HG03575 (cell line): Measurements from ENCODE around the gene HNRNPA0.

Experiments
- ATAC-seq: cut with Tn5 transposase; IDR thresholded peaks from one replicate; pipeline ENCODE4 v1.9.1; 2021; ENCODE audit not compliant: unreplicated experiment, insufficient number of reproducible peaks, low FRiP score; ENCODE audit errors: extremely low read depth

The HNRNPA0 gene

GRCh38 chr5:137733006-137733405, 21.2 kb downstream of the HNRNPA0 start:
- ATAC-seq: no peak

DNA sequence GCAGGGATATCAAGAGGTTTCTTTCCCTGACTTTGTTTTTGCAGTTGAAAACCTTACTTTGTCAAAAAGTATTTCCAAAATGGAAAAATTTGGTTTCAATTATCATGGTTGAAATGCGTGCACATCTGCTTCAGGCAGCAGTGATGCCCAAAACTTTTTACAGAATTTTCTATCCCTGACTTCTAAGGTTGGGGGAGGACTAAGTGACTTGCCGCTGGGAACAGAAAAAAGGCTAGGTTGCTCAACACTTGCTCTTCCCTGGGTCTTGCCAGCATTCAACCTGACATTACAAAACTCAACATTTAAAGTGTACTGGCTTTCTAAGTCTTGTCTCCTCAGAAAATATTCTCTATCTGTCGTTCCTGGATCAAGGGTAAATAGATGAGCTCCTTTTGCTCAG, 23.0 kb downstream of the HNRNPA0 start:
- no peak for ATAC-seq

DNA sequence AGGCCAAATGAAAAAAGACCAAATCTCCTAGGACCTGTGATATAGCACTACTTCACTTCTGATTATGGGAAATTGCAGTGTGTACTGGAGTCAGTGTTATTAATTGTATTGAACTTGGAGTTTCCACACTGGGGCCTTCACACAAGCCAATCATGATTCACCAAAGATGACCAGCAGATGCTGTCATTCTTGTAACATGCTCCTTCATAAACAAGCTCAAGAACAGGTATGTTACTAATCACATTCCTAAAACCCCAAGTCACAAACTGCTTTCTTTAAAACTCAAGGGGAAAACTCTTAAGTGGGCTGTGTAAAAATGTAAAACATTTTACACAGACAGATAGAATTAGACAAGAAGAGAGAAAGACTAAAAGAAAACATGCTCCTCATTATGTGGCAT, 23.8 kb downstream of the HNRNPA0 start:
- no peak for ATAC-seq

GRCh38 chr5:137728048-137728447, 26.1 kb downstream of the HNRNPA0 start:
- ATAC-seq: no peak

- ATAC-seq: no peak
Observed at GRCh38 chr5:137727623-137728022, 26.5 kb downstream of the HNRNPA0 start.

- ATAC-seq: no peak
Observed at GRCh38 chr5:137724251-137724650, 29.9 kb downstream of the HNRNPA0 start.

GRCh38 chr5:137718611-137719010, 35.6 kb downstream of the HNRNPA0 start:
- no peak for ATAC-seq

DNA sequence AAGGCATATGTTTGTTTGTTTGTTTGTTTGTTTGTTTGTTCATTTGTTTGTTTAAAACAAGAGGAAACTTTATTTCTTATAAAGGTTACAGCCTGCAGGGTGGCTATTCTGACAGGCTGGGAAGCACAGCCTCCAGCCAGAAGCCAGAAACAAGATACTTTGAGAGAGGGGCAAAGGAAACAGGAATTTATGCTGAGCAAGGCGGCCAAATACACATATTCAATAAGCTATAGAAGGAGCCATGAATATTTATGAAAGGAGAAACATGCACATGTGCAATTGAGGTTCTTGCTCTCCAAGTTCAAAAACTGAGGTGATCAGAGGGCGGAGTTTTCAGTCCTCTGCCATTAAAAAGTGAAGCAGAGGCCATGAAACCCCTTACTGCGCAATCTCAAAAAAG, 37.8 kb downstream of the HNRNPA0 start:
- ATAC-seq: no peak

- ATAC-seq: no peak
Observed at GRCh38 chr5:137715456-137715855, 38.7 kb downstream of the HNRNPA0 start.

DNA sequence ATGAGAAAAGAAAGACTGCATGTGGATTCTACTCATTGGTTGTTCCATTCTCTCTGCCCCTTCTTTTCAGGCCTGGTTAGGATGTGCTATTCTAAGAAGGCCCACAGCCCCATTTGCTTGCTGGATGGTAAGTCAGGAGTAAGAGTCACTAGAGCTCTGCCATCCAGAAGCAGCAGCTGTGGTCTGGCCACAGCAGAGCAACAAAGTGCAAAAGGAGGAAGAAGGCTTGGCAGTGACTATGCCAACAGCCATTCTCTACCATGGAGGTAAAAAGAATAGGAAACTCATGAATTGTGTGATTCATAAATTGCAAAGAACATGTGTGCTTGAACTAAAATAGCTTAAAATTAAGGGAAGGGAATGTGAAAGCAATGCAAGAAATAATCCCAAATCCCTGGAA, 39.2 kb downstream of the HNRNPA0 start:
- ATAC-seq: no peak

DNA sequence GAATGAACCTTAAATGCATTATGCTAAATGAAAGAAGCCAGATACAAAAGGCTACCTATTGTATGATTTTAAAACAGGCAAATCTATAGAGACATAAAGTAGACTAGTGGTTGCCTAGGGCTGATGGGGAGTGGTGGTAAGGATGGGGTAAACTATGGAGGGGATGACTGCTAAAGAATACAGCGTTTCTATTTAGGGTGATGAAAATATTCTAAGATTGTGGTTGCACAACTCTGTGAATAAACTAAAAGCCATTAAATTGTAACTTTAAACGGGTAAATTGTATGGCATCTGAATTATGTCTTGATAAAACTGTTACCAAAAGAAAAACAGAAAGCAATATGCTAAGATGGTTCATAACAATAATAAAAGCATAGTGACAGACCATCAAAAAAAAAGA, 39.7 kb downstream of the HNRNPA0 start:
- ATAC-seq: no peak

GRCh38 chr5:137712139-137712667, 42.0 kb downstream of the HNRNPA0 start:
- ATAC-seq: no peak

- no peak for ATAC-seq
Observed at GRCh38 chr5:137710086-137710485, 44.1 kb downstream of the HNRNPA0 start.

- no peak for ATAC-seq
Observed at GRCh38 chr5:137708796-137709559, 45.2 kb downstream of the HNRNPA0 start.

DNA sequence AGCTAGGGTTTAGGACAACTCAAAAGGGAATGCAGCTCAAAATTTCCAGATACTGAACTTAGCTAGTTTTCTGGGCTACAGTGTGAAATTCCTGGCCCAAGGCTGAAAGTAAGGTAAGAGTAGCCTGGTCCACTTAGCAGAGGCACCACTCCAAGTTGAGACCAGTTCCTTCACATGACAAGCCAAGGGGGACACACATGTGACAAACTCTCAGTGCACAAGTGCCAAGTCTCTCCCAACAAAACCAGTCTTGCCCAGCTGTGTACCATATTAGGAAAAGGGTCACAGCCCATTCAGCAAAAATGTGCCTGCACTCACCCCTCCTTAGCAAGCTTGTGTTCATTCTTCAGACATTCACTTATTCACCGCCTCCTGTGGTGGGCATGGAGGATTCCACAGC, 46.1 kb downstream of the HNRNPA0 start:
- no peak for ATAC-seq

DNA sequence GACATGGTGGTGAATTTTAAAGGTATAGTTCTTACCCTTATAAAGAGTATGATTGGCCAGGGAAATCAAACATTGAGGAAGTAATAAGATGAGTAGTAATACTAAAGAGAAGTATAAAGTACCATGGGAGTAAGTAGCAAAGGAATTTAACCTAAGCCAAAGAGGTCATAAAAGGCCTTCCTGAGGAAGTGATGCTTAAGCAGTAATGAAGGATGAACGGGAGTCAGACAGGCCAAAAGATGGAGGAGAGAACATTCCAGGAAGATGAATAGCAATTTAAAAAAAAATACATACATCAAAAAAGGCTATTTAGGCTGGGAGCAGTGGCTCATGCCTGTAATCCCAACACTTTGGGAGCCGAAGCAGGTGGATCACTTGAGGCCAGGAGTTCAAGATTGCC, 47.3 kb downstream of the HNRNPA0 start:
- no peak for ATAC-seq

DNA sequence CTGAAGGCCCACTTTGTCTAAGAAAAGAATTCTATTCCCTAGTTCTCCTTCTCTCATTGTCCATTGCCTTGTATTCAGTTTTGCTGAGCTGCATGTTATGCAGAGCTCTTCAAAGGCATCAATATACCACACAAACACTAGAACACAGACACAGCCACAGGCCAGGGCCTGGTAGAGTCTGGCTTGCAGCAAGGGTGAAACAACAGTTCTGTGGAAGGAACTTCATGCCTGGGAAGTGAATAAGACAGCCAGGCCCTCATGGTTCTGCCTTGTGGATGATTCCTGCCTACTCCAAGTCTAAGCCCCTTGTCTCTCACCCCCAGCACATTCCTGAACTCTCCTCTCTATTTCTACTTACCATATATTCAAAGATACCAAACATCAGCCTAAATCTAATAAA, 49.1 kb downstream of the HNRNPA0 start:
- no peak for ATAC-seq

DNA sequence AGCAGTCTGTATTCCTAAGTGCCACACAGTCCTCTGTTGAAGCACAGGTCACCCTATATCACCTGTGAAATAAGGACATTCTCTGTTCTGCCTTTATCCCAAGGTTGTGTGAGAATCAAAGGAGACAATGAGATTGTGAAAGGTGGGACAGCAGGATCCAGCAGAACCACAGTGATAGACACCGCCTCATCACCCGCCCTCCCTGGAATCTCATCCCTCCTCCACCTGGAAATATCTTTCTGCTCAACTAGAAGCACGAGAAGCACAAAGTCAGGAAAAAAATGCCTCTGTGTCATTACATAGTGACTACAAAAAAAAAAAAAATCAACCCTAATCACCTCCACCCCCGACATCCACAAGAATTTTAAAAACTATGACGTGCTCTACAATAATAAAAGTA, 50.6 kb downstream of the HNRNPA0 start:
- ATAC-seq: no peak

GRCh38 chr5:137700282-137700680, 53.9 kb downstream of the HNRNPA0 start:
- ATAC-seq: no peak

GRCh38 chr5:137699336-137700281, 54.6 kb downstream of the HNRNPA0 start:
- no peak for ATAC-seq
